Measurements from ENCODE around the gene BBS1.

Gene BBS1

DNA sequence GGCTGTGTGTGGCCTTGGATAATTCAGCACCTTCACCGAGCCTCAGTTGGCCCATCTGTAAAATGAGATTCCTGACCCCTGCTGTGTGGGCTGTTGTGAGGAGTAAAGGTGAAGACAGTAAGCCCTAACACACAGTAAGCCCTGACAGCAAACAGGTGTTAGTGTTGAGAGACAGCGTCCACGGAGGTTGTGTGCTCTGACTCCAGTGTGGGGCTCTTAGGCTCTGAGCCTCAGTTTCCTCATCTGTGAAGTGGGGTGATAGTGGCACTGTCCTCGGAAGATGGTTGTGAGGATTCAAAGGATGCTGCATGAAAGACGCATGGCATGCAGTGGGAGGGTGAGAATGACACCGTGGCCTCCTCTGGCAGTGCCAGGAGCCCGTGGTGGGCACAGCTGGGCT, 16.0 kb upstream of the BBS1 start:
- TF ChIP-seq SIN3A (IDR thresholded peaks at IDR 0.05; ENCODE audit: borderline replicate concordance, insufficient read depth, low read length) (no peak), TAF1 (IDR thresholded peaks at IDR 0.05; ENCODE audit: borderline replicate concordance, insufficient read depth, low read length) (no peak), FOXP2 (optimal IDR thresholded peaks at IDR 0.05; ENCODE audit: borderline replicate concordance, extremely low read depth, extremely low read length, insufficient read depth) (no peak), POLR2AphosphoS5 (IDR thresholded peaks at IDR 0.05; ENCODE audit: low read depth, low read length) (no peak)
- TF ChIP-seq, protein P1, sequence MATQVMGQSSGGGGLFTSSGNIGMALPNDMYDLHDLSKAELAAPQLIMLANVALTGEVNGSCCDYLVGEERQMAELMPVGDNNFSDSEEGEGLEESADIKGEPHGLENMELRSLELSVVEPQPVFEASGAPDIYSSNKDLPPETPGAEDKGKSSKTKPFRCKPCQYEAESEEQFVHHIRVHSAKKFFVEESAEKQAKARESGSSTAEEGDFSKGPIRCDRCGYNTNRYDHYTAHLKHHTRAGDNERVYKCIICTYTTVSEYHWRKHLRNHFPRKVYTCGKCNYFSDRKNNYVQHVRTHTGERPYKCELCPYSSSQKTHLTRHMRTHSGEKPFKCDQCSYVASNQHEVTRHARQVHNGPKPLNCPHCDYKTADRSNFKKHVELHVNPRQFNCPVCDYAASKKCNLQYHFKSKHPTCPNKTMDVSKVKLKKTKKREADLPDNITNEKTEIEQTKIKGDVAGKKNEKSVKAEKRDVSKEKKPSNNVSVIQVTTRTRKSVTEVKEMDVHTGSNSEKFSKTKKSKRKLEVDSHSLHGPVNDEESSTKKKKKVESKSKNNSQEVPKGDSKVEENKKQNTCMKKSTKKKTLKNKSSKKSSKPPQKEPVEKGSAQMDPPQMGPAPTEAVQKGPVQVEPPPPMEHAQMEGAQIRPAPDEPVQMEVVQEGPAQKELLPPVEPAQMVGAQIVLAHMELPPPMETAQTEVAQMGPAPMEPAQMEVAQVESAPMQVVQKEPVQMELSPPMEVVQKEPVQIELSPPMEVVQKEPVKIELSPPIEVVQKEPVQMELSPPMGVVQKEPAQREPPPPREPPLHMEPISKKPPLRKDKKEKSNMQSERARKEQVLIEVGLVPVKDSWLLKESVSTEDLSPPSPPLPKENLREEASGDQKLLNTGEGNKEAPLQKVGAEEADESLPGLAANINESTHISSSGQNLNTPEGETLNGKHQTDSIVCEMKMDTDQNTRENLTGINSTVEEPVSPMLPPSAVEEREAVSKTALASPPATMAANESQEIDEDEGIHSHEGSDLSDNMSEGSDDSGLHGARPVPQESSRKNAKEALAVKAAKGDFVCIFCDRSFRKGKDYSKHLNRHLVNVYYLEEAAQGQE (IDR thresholded peaks at IDR 0.05; ENCODE audit: insufficient read depth in 1 of 2, low read depth in 2 of 2, low read length in 2 of 2): no peak

DNA sequence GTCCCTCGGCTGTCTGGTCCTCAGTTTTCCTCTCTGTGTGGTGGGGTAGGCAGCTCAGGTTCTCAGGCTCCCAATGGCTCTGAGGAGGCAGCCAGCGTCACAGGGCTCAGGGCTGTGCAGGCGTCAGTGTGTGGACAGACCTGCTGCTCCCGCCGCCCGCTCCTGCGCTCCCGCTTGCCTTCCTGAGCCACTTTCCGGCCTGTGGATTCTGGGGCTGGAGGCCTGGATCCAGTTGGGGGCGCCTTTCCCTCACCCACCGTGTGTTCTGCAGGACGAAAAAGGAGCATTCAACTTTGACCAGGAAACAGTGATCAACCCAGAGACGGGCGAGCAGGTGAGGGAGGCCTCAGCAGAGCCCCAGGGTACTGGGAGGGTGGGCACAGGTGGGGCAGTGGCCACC, 15.5 kb upstream of the BBS1 start:
- TF ChIP-seq POLR2AphosphoS5 (IDR thresholded peaks at IDR 0.05; ENCODE audit: low read depth, low read length) (no peak), SIN3A (IDR thresholded peaks at IDR 0.05; ENCODE audit: borderline replicate concordance, insufficient read depth, low read length) (no peak), TAF1 (IDR thresholded peaks at IDR 0.05; ENCODE audit: borderline replicate concordance, insufficient read depth, low read length) (no peak), FOXP2 (optimal IDR thresholded peaks at IDR 0.05; ENCODE audit: borderline replicate concordance, extremely low read depth, extremely low read length, insufficient read depth) (no peak)
- TF ChIP-seq, protein P1 (IDR thresholded peaks at IDR 0.05; ENCODE audit: insufficient read depth in 1 of 2, low read depth in 2 of 2, low read length in 2 of 2): no peak

DNA sequence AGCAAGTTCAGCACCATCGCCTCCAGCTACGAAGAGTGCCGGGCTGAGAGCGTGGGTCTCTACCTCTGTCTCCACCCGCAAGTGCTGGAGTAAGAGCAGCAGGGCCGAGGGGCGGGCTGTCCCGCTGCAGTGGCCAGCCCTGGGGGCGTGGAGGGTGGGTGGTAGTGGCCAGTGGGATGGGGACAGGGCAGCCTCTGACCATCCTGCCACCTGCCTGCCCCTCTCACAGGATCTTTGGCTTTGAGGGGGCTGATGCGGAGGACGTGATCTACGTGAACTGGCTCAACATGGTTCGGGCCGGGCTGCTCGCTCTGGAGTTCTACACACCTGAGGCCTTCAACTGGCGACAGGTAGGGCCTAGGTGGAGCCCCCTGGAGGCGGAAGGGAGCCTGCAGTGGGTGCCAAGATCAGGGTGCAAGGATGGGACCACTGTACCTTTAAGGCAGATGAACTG, 15.0 kb upstream of the BBS1 start:
- TF ChIP-seq, protein P1 (IDR thresholded peaks at IDR 0.05; ENCODE audit: insufficient read depth in 1 of 2, low read depth in 2 of 2, low read length in 2 of 2): no peak
- no peak for TF ChIP-seq TAF1 (IDR thresholded peaks at IDR 0.05; ENCODE audit: borderline replicate concordance, insufficient read depth, low read length)
- TF ChIP-seq POLR2AphosphoS5 (IDR thresholded peaks at IDR 0.05; ENCODE audit: low read depth, low read length): no peak
- TF ChIP-seq FOXP2 (optimal IDR thresholded peaks at IDR 0.05; ENCODE audit: borderline replicate concordance, extremely low read depth, extremely low read length, insufficient read depth): no peak
- no peak for TF ChIP-seq SIN3A (IDR thresholded peaks at IDR 0.05; ENCODE audit: borderline replicate concordance, insufficient read depth, low read length)

DNA sequence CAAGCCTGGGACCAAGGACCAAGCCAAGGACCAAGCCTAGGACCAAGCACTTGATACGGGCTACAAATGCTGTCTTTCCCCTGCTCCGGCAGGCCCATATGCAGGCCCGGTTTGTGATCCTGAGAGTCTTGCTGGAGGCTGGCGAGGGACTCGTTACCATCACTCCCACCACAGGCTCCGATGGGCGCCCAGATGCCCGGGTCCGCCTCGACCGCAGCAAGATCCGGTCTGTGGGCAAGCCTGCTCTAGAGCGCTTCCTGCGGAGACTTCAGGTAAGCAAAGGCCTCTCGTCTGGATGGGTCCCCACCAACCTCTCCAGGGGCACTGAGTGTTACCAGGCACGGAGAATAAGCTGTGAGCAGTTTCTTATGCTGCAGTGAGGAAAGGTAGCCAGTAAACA, 13.2 kb upstream of the BBS1 start:
- TF ChIP-seq, protein P1 (IDR thresholded peaks at IDR 0.05; ENCODE audit: insufficient read depth in 1 of 2, low read depth in 2 of 2, low read length in 2 of 2): no peak

DNA sequence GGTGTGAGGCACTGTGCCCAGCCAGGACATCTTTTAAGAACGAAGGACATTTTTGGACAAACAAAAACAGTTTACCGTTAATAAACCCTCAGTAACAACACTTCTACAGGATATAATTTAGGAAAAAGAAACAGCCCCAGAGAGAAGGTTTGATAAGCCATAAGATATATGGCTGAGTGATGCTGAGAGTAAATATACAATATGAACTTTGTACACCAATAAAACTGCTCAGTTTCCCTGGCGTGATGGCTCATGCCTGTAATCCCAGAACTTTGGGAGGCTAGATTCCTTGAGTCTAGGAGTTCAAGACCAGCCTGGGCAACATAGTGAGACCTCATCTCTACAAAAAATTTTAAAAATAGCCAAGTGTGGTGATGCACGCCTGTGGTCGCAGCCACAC, 11.9 kb upstream of the BBS1 start:
- TF ChIP-seq POLR2AphosphoS5 (IDR thresholded peaks at IDR 0.05; ENCODE audit: low read depth, low read length): no peak
- no peak for TF ChIP-seq FOXP2 (optimal IDR thresholded peaks at IDR 0.05; ENCODE audit: borderline replicate concordance, extremely low read depth, extremely low read length, insufficient read depth)
- TF ChIP-seq, protein P1 (IDR thresholded peaks at IDR 0.05; ENCODE audit: insufficient read depth in 1 of 2, low read depth in 2 of 2, low read length in 2 of 2): no peak
